ENCODE data around the gene NOL9. TPM values are rescaled to one million over a fixed set of nuclear protein-coding genes. Genes with fewer than 3 reads are reported as not detected.

The NOL9 gene
- polyA plus RNA-seq, 1 experiment, result 9.5 TPM

DNA sequence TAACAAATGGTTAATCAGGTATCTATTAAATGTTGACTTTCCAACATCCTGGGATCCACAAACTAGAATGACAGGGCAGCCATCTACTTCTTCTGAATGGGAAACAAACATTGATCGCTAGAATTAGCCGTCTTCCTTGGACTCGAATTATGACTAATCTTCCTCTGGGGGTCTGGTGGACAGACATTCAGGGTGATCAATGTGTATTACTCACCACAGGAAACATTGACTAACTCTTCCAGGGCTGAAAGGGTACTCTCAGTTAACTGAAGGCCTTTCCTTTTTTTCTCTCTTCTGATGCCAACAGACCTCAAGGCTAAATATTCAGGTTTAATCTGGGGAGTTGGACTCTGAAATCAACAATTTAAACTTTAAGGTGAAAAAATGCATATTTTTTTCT is 9.5 kb downstream of the NOL9 start:
- CTCF ChIA-PET, result interaction anchor here (1.7 kb wide), 1 partner anchor 10 kb away, joined by 9 read pairs; the partner anchor contains the start of genes NOL9 and TAS1R1
- DNase-seq (ENCODE audit: low read depth), result no peak
- TF ChIP-seq, protein P1, sequence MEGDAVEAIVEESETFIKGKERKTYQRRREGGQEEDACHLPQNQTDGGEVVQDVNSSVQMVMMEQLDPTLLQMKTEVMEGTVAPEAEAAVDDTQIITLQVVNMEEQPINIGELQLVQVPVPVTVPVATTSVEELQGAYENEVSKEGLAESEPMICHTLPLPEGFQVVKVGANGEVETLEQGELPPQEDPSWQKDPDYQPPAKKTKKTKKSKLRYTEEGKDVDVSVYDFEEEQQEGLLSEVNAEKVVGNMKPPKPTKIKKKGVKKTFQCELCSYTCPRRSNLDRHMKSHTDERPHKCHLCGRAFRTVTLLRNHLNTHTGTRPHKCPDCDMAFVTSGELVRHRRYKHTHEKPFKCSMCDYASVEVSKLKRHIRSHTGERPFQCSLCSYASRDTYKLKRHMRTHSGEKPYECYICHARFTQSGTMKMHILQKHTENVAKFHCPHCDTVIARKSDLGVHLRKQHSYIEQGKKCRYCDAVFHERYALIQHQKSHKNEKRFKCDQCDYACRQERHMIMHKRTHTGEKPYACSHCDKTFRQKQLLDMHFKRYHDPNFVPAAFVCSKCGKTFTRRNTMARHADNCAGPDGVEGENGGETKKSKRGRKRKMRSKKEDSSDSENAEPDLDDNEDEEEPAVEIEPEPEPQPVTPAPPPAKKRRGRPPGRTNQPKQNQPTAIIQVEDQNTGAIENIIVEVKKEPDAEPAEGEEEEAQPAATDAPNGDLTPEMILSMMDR (IDR thresholded peaks at IDR 0.05; ENCODE audit: insufficient read depth, low read depth, low read length), result no peak
- Histone ChIP-seq H3K36me3 (ENCODE audit: control insufficient read depth, insufficient read depth, low read length) (peaks cover 12% of the 10 kb centered on the region), H3K4me3 (ENCODE audit: low read depth, low read length) (no peak overlapping the region), H3K27me3 (ENCODE audit: control insufficient read depth, insufficient read depth, low read length) (no peaks in the 10 kb centered on the region)
- POLR2A ChIA-PET, result no interaction called here

DNA sequence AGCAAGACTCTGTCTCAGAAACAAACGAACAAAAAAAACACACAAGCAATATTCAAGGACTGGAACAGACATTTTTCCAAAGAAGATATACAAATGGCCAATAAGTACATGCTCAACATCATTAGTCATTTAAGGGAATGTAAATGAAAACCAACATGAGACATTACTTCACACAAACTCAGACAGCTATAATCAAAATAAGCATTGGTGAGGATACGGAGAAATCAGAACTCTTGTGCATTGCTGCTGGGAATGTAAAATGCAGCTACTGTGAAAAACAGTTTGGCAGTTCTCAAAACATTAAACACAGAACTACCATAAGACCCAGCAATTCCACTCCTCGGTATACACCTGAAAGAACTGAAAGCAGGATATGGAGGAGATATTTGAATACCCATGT is 15.4 kb downstream of the NOL9 start:
- Histone ChIP-seq H3K4me3 (ENCODE audit: low read depth, low read length) (no peak overlapping the region), H3K36me3 (ENCODE audit: control insufficient read depth, insufficient read depth, low read length) (peaks cover 2% of the 10 kb centered on the region; the same call in 1 of the 2 replicates), H3K27me3 (ENCODE audit: control insufficient read depth, insufficient read depth, low read length) (no peaks in the 10 kb centered on the region)
- TF ChIP-seq, protein P1 (IDR thresholded peaks at IDR 0.05; ENCODE audit: insufficient read depth, low read depth, low read length), result no peak
- no peak for DNase-seq (ENCODE audit: low read depth)
- ChIA-PET CTCF (interaction anchor here (1.3 to 1.5 kb wide), 3 partner anchors 16 to 108 kb away, joined by 4 to 6 read pairs (median 5); partner anchors contain the start of genes NOL9 and TAS1R1), POLR2A (no interaction called here)

DNA sequence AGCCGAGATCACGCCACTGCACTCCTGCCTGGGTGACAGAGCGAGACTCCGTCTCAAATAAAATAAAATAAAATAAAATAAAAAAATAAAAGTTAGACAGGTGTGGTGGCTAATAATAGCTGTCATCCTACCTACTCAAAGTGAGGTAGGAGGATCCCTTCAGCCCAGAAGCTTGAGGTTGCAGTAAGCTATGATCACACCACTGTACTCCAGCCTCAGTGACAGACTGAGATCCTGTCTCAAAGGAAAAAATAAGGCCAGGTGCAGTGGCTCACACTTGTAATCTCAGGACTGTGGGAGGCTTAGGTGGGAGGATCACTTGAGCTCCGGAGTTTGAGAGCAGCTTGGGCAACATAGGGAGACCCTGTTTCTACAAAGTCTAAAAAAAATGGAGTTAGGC is 18.0 kb downstream of the NOL9 start:
- peaks cover 9% of the 10 kb centered on the region for H3K36me3 ChIP-seq (ENCODE audit: control insufficient read depth, insufficient read depth, low read length)
- CTCF ChIA-PET, result interaction anchor here (1.0 to 1.9 kb wide), 4 partner anchors 9 to 18 kb away, joined by 3 to 10 read pairs (median 6); partner anchors contain the start of gene NOL9
- POLR2A ChIA-PET, result no interaction called here

GRCh38 chr1:6535214-6535613 is 19.1 kb downstream of the NOL9 start:
- DNase-seq (ENCODE audit: low read depth), result no peak
- Histone ChIP-seq H3K36me3 (ENCODE audit: control insufficient read depth, insufficient read depth, low read length) (peaks cover 13% of the 10 kb centered on the region), H3K4me3 (ENCODE audit: low read depth, low read length) (no peak overlapping the region), H3K27me3 (ENCODE audit: control insufficient read depth, insufficient read depth, low read length) (no peaks in the 10 kb centered on the region)
- TF ChIP-seq, protein P1 (IDR thresholded peaks at IDR 0.05; ENCODE audit: insufficient read depth, low read depth, low read length), result no peak
- POLR2A ChIA-PET, result no interaction called here
- CTCF ChIA-PET, result interaction anchor here (0.9 to 1.3 kb wide), 4 partner anchors 11 to 111 kb away, joined by 3 to 4 read pairs (median 3); no protein-coding TSS in a partner anchor

More for the DNA sequence above, 18.0 kb downstream of the NOL9 start:
- Histone ChIP-seq H3K27me3 (ENCODE audit: control insufficient read depth, insufficient read depth, low read length) (no peaks in the 10 kb centered on the region), H3K4me3 (ENCODE audit: low read depth, low read length) (no peak overlapping the region)
- TF ChIP-seq, protein P1 (IDR thresholded peaks at IDR 0.05; ENCODE audit: insufficient read depth, low read depth, low read length), result no peak
- DNase-seq (ENCODE audit: low read depth), result no peak

- CTCF ChIA-PET, result interaction anchor here (0.9 to 1.3 kb wide), 2 partner anchors 107 to 112 kb away, joined by 3 read pairs; no protein-coding TSS in a partner anchor
- POLR2A ChIA-PET, result no interaction called here
These were observed 20.0 kb downstream of the NOL9 start for GRCh38 chr1:6534248-6534822.

More at GRCh38 chr1:6534248-6534822, 20.0 kb downstream of the NOL9 start:
- DNase-seq (ENCODE audit: low read depth), result no peak
- H3K4me3 ChIP-seq (ENCODE audit: low read depth, low read length), result no peak overlapping the region
- no peaks in the 10 kb centered on the region for H3K27me3 ChIP-seq (ENCODE audit: control insufficient read depth, insufficient read depth, low read length)
- TF ChIP-seq, protein P1 (IDR thresholded peaks at IDR 0.05; ENCODE audit: insufficient read depth, low read depth, low read length), result no peak
- H3K36me3 ChIP-seq (ENCODE audit: control insufficient read depth, insufficient read depth, low read length), result peaks cover 13% of the 10 kb centered on the region
